ENCODE measurements around the gene HARS1.

GRCh38 chr5:140647042-140647419 is 44.1 kb downstream of the HARS1 start:
- TF ChIP-seq CTCF (IDR thresholded peaks at IDR 0.05) (no peak), POLR2AphosphoS5 (IDR thresholded peaks at IDR 0.05) (no peak)
